ENCODE measurements around the gene RBBP8NL.
A peak's percentile ranks its signal among the peaks of the same experiment; 100 is the strongest.

The RBBP8NL gene

GRCh38 chr20:62412194-62413024 is 14.9 kb downstream of the RBBP8NL start:
- H3K36me3 ChIP-seq (ENCODE audit: control insufficient read depth, insufficient read depth, low read length), result no peaks in the 10 kb centered on the region
- H3K4me3 ChIP-seq (ENCODE audit: low read length), result no peak overlapping the region
- H3K4me1 ChIP-seq (ENCODE audit: control insufficient read depth, insufficient read depth, low read length), result peaks cover 66% of the 10 kb centered on the region
- H3K9ac ChIP-seq (ENCODE audit: low read length), result no peak overlapping the region
- no peaks in the 10 kb centered on the region for H3K9me3 ChIP-seq (ENCODE audit: control insufficient read depth, low read length)
- H3K27me3 ChIP-seq (ENCODE audit: control insufficient read depth, insufficient read depth, low read length), result peaks cover 2% of the 10 kb centered on the region

DNA sequence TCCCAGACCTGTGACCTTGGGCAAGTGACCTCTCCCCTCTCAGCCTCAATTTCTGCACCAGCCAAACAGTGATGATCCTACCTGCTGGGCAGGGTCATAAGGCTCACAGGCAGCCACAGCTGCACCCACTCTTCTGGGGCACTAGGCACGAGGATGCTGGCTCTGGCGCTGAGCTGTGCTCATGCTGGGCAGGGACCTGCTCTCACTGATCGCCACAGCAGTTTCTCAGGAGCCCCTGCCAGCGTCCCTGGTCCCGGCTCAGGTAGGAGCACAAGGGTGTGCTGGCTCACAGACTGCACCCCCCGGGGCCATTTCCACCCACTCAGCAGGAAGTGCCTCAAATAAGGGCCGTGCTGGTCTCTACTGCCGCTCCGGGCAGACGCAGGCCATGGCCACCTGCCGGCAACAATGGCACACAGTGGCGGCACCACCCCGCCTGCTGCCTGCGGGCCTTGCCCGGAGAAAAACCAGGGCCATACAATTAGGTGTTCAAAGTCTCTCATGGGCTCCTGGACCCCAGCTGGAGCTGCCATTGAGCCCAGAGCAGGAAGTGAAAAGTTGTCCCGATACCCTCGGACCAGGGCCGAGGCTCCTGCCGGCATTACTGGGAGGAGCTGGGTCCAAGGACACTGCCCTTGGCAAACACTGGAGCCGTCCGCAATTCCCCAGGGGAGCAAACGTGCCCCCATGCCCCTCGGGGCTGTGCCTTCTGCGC is 15.7 kb downstream of the RBBP8NL start:
- no peak overlapping the region for H3K4me3 ChIP-seq (ENCODE audit: low read length)
- peaks cover 68% of the 10 kb centered on the region for H3K4me1 ChIP-seq (ENCODE audit: control insufficient read depth, insufficient read depth, low read length)
- H3K9me3 ChIP-seq (ENCODE audit: control insufficient read depth, low read length), result no peaks in the 10 kb centered on the region
- no peaks in the 10 kb centered on the region for H3K36me3 ChIP-seq (ENCODE audit: control insufficient read depth, insufficient read depth, low read length)
- peaks cover 2% of the 10 kb centered on the region for H3K27me3 ChIP-seq (ENCODE audit: control insufficient read depth, insufficient read depth, low read length)
- no peak overlapping the region for H3K9ac ChIP-seq (ENCODE audit: low read length)

DNA sequence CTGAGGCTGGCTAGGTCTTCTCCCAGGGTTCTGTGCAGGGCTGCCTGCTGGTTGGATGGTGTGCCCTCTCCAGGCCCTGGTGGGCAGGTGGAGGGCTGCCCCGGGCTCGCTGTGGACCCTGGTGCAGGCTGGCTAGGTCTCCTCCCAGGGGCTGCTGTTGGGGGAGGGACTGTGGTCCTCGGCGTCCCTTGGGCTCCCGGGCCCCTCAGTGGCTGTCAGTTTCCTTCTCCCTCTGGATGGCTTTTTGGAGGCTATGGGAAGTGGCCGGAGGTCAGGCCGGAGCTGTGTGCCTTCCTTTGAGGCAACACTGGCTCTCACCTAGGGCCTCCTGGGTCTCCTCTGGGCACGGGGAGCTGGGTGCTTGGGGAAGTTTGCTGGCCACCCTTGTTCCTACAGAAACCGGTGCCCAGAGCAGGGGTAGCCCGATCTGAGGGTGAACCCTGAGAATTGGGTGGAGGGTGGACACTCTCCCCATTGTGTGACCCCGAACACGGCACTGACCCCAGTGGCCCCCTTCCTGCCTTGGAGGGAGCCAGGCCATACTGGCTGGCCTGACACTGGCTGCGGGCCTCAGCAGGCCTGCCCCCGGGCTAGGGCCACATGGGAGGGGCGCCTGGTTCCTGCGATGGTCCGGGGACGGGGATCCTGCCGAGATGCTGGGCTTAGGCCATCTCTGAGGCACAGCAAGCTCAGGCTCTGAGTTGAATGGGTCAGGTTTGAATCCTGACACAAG is 16.4 kb downstream of the RBBP8NL start:
- no peak overlapping the region for H3K4me3 ChIP-seq (ENCODE audit: low read length)
- no peaks in the 10 kb centered on the region for H3K9me3 ChIP-seq (ENCODE audit: control insufficient read depth, low read length)
- H3K36me3 ChIP-seq (ENCODE audit: control insufficient read depth, insufficient read depth, low read length), result no peaks in the 10 kb centered on the region
- H3K27me3 ChIP-seq (ENCODE audit: control insufficient read depth, insufficient read depth, low read length), result peaks cover 2% of the 10 kb centered on the region
- no peak overlapping the region for H3K9ac ChIP-seq (ENCODE audit: low read length)
- peaks cover 76% of the 10 kb centered on the region for H3K4me1 ChIP-seq (ENCODE audit: control insufficient read depth, insufficient read depth, low read length)

DNA sequence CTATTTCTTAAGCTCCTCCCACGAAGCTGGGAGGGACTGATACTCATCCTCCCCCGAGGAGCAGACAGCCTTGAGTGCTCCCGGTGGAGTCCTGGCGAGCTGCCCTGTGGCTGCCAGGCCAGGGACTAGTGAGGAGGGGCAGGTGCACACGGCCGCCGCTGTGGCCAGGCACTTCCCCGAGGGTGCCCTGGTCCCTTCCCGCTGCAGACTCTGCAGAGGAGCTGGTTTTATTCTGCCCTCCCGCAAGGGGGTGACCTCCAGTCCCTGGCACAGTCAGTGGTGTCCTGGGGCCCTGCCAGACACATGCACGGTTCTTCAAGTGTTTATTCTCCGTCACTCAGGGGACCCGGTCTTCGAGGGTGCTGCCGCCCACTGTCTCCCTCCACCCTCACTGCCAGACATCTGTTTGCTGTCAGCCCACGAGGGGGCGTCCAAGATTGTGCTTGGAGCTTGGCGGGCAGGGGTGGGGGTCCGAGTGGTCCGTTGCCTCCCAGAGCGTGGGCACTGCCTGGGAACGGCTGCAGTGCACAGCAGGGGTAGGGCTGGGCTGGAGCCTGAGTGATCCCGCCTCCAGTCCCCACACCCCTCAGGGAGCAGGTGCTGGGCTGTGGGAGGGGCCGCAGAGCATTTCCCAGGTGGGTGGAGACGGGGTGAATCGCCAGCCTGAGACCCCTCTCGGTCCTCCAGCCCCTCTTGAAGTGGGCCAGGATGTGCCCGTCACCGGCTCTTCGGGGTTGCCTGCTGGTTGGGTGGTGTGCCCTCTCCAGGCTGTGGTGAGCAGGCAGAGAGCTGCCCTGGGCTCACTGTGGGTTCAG is 17.2 kb downstream of the RBBP8NL start:
- Histone ChIP-seq H3K9ac (ENCODE audit: low read length) (no peak overlapping the region), H3K9me3 (ENCODE audit: control insufficient read depth, low read length) (no peaks in the 10 kb centered on the region), H3K36me3 (ENCODE audit: control insufficient read depth, insufficient read depth, low read length) (no peaks in the 10 kb centered on the region), H3K27me3 (ENCODE audit: control insufficient read depth, insufficient read depth, low read length) (peaks cover 2% of the 10 kb centered on the region), H3K4me3 (ENCODE audit: low read length) (no peak overlapping the region), H3K4me1 (ENCODE audit: control insufficient read depth, insufficient read depth, low read length) (peaks cover 82% of the 10 kb centered on the region)

GRCh38 chr20:62409086-62409853 is 18.1 kb downstream of the RBBP8NL start:
- peaks cover 79% of the 10 kb centered on the region for H3K4me1 ChIP-seq (ENCODE audit: control insufficient read depth, insufficient read depth, low read length)
- no peaks in the 10 kb centered on the region for H3K9me3 ChIP-seq (ENCODE audit: control insufficient read depth, low read length)
- H3K4me3 ChIP-seq (ENCODE audit: low read length), result no peak overlapping the region
- no peak overlapping the region for H3K9ac ChIP-seq (ENCODE audit: low read length)
- H3K36me3 ChIP-seq (ENCODE audit: control insufficient read depth, insufficient read depth, low read length), result no peaks in the 10 kb centered on the region
- peaks cover 2% of the 10 kb centered on the region for H3K27me3 ChIP-seq (ENCODE audit: control insufficient read depth, insufficient read depth, low read length)

- Histone ChIP-seq H3K9ac (ENCODE audit: low read length) (no peak overlapping the region), H3K36me3 (ENCODE audit: control insufficient read depth, insufficient read depth, low read length) (no peaks in the 10 kb centered on the region), H3K27me3 (ENCODE audit: control insufficient read depth, insufficient read depth, low read length) (peaks cover 2% of the 10 kb centered on the region), H3K9me3 (ENCODE audit: control insufficient read depth, low read length) (no peaks in the 10 kb centered on the region), H3K4me1 (ENCODE audit: control insufficient read depth, insufficient read depth, low read length) (peaks cover 73% of the 10 kb centered on the region), H3K4me3 (ENCODE audit: low read length) (no peak overlapping the region)
Observed at GRCh38 chr20:62408640-62409039, 18.7 kb downstream of the RBBP8NL start.

DNA sequence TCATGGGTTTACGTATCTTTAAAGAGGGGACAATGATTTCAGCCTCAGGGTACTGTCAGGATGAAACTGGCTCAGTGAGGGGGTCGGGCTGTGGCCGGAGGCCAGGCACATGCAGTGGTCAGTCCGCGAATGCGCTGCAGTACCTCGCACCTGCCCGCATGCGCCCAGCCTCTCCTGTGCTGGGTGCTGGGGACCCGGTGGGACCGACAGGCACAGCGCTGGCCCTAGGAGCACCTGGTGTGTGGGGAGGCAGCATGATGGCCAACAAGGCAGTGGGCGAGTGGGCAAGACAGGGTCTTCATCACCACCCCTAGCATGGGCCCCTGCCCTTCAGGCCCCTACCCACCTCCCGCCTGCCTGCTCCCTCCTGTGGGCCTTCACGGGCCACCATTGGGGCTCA is 19.3 kb downstream of the RBBP8NL start:
- Histone ChIP-seq H3K4me3 (ENCODE audit: low read length) (no peak overlapping the region), H3K4me1 (ENCODE audit: control insufficient read depth, insufficient read depth, low read length) (peaks cover 67% of the 10 kb centered on the region), H3K9ac (ENCODE audit: low read length) (no peak overlapping the region), H3K9me3 (ENCODE audit: control insufficient read depth, low read length) (no peaks in the 10 kb centered on the region), H3K36me3 (ENCODE audit: control insufficient read depth, insufficient read depth, low read length) (no peaks in the 10 kb centered on the region), H3K27me3 (ENCODE audit: control insufficient read depth, insufficient read depth, low read length) (peaks cover 2% of the 10 kb centered on the region)

DNA sequence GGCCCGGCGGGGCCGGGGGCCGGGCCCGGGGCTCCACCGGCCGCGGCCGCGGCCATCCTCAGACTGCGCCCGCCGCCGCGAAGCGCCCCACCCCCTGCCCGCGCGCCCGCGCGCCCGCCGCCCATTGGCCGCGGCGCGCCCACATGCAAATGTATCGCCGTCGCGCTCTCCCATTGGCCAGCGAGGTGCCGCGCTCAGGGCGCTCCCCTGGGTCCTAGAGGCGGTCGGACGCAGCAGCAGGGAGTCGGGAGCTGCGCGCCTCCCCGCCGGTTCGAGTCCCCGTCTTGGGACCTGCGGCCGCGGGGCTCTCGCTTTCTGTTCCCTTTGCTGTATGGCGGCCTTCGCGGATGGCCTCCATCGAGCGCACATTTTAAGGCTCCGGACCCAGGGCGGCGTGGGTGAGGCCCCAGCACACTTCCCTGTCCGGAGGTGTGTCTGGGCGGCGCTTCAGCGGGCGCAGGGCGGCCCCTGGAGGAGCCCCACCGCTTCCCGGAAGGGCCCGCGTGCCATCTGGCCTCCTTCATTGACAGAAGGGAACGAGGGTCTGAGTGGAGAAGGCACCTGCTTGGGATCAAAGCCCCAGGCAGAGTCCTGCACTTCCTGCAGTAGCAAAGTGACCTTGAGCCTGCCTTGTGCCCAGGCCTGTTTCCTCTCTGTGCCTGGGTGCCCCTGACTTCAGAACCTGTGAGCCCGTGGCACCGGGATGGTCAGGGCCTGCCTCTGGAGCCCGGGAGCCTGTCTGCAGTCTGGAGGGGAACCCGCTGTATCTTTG is 19.9 kb downstream of the RBBP8NL start, which contains the start of gene CABLES2:
TSS of gene CABLES2 (minus strand) at position 65 of the 772 bp plus-strand sequence. CDS start at position 56, 9 bp downstream.
- peaks cover 60% of the 10 kb centered on the region for H3K4me1 ChIP-seq (ENCODE audit: control insufficient read depth, insufficient read depth, low read length)
- peaks cover 2% of the 10 kb centered on the region for H3K27me3 ChIP-seq (ENCODE audit: control insufficient read depth, insufficient read depth, low read length)
- no peaks in the 10 kb centered on the region for H3K9me3 ChIP-seq (ENCODE audit: control insufficient read depth, low read length)
- H3K4me3 ChIP-seq (ENCODE audit: low read length), result peak within 1 kb of the TSS; percentile 56
- no peaks in the 10 kb centered on the region for H3K36me3 ChIP-seq (ENCODE audit: control insufficient read depth, insufficient read depth, low read length)
- peak within 1 kb of the TSS; percentile 77 for H3K9ac ChIP-seq (ENCODE audit: low read length)

DNA sequence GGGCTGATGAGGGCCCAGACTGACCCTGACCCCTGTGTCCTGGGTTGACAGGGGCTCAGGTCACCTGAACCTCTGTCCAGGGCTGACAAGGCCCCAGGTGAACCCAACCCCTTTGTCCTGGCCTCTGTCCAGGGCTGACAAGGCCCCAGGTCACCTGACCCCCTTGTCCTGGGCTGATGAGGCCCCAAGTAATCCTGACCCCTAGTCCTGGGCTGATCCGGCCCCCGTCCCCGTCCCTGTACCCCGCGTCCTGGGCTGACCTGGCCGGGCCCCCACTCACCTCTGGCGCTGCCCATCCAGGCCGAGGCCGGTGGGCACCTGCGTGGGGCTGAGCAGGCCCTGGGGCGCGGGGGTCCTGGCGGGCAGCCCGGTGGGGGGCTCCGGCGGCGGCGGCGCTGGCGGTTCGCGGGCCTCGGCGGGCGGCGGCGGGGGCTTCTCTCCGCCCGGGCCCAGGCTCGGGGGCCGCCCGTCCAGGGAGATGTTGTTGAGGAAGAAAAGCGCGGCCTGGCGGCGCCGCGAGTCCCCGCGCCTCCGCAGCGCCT is 20.6 kb downstream of the RBBP8NL start:
- H3K4me1 ChIP-seq (ENCODE audit: control insufficient read depth, insufficient read depth, low read length), result peaks cover 53% of the 10 kb centered on the region

GRCh38 chr20:62405981-62406513 is 21.3 kb downstream of the RBBP8NL start:
- Histone ChIP-seq H3K9ac (ENCODE audit: low read length) (peak overlapping the region; percentile 77), H3K9me3 (ENCODE audit: control insufficient read depth, low read length) (no peaks in the 10 kb centered on the region), H3K27me3 (ENCODE audit: control insufficient read depth, insufficient read depth, low read length) (peaks cover 2% of the 10 kb centered on the region), H3K4me3 (ENCODE audit: low read length) (peak overlapping the region; percentile 56), H3K36me3 (ENCODE audit: control insufficient read depth, insufficient read depth, low read length) (no peaks in the 10 kb centered on the region), H3K4me1 (ENCODE audit: control insufficient read depth, insufficient read depth, low read length) (peaks cover 47% of the 10 kb centered on the region)

More for the DNA sequence above, 20.6 kb downstream of the RBBP8NL start:
- Histone ChIP-seq H3K9ac (ENCODE audit: low read length) (peak overlapping the region; percentile 77), H3K27me3 (ENCODE audit: control insufficient read depth, insufficient read depth, low read length) (peaks cover 2% of the 10 kb centered on the region), H3K9me3 (ENCODE audit: control insufficient read depth, low read length) (no peaks in the 10 kb centered on the region), H3K36me3 (ENCODE audit: control insufficient read depth, insufficient read depth, low read length) (no peaks in the 10 kb centered on the region), H3K4me3 (ENCODE audit: low read length) (peak overlapping the region; percentile 56)
